ENCODE measurements around the gene ADAMTS15.

- no peak for TF ChIP-seq CTCF (conservative IDR thresholded peaks at IDR 0.05 in 1 of 2, IDR thresholded peaks at IDR 0.05 in 1 of 2; ENCODE audit: low read depth in 1 of 2, low read length in 2 of 2)
- no peak for TF ChIP-seq EZH2 (IDR thresholded peaks at IDR 0.05; ENCODE audit: low read length, missing control alignments)
Measured at GRCh38 chr11:130485983-130486382, 37.5 kb downstream of the ADAMTS15 start.
